NCI-H2029 treated with DMSO at 0.1 percent for 48 hours (cell line): Measurements from ENCODE around the gene MAPK8IP3.

Experiments used
- DNase-seq: peaks from one replicate; lab custom pipeline; 2025; lab: John Stamatoyannopoulos, UW

Gene MAPK8IP3

DNA sequence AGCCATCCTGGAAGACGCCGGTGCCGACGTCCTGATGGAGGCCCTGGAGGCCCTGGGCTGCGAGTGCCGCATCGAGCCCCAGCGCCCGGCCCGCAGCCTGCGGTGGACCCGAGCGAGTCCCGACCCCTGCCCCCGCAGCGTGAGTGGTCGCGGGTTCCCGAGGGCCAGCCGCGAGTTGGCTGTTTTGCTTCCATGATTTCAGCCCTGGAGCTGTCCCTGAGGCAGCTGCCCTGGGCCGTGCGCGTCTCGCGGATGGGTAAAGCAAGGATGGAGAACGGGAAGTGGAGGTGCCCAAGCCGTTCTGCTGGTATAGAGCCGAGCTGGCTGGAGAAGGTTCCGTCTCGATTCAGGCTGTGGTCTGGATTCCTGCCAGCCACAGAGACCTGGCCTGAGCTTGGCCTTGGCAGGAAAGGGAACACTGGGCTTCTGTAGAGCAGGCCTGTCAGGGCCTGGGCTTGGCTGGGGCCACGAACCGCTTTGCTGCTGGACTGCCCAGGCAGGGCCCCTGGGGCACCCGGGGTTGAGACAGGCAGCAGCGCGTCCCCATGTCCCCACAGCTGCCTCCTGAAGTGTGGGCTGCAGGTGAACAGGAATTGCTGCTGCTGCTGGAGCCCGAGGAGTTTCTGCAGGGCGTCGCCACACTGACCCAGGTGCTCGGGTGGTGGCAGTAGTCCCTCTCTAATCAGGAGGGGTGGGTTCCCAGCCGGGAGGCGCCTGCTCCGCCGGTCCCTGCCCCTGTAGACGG, 67.9 kb downstream of the MAPK8IP3 start:
- no peak for DNase-seq

GRCh38 chr16:1774448-1774780, 68.4 kb downstream of the MAPK8IP3 start:
- DNase-seq, result no peak

DNA sequence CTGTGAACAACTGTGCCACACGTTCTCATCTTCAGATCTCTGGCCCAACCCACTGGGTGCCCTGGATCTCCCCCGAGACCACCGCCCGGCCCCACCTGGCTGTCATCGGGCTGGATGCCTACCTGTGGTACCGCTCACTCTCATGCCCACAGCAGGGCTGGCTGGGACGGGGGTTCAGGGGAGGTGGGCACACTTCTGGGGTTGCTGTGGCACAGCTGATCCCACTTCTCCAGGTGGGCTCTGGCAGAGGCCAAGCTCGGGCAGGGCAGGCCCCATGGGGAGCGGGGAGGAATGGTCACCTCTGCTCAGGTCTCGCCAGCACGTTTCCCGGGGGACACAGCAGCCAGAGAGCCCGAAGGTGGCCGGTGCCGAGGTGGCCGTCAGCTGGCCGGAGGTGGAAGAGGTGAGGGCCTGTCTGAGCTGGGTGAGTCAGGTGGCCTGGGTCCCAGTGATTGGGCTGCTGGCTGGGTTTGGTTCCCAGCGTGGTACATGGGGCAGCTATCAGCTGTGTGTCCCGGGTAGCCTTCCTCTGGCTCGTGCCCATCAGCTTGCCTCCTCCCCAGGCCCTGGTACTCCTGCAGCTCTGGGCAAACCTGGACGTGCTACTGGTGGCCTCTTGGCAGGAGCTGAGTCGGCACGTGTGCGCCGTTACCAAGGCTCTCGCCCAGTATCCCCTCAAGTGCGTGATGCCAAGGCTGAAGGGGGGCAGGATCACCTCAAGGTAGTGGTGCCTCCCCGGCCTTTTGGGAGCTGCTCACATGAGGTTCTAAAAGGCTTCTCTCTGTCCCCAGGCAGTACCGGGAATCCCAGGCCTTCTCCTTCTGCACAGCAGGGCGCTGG, 69.2 kb downstream of the MAPK8IP3 start:
- no peak for DNase-seq

- no peak for DNase-seq
Observed at GRCh38 chr16:1775846-1776671, 70.1 kb downstream of the MAPK8IP3 start.

DNA sequence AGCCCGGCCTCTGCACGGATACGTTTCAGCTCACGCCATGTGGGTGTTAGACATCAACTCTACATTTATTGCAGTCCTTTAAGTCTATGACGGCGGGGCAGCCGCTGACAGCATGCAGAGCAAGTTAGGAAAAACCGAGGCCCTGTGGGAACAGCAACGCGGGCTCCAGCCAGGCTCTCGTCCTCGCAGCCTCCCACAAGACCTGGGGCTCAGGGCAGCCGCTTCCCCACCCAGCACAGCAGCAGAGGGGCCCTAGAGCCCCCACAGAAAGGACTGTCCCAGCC, 70.6 kb downstream of the MAPK8IP3 start:
- no peak for DNase-seq

DNA sequence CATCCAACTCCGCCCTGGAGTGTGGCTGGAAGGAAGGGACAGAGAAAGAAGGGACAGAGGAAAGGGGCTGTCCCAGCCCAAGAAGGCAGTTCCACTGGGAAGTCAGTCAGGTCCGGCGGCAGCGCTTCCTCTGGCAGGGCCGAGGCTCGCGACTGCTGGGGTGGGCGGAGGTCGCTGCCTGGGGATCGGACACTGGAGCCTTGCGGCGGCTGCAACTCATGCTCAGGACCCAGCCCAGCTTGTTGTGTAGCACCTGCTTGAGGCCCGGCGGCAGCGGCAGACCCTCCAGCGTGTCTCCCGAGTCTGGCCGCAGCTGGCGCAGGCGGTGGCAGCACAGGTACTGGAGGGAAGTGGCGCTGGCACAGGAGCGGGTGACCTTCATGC, 71.0 kb downstream of the MAPK8IP3 start:
- no peak for DNase-seq

DNA sequence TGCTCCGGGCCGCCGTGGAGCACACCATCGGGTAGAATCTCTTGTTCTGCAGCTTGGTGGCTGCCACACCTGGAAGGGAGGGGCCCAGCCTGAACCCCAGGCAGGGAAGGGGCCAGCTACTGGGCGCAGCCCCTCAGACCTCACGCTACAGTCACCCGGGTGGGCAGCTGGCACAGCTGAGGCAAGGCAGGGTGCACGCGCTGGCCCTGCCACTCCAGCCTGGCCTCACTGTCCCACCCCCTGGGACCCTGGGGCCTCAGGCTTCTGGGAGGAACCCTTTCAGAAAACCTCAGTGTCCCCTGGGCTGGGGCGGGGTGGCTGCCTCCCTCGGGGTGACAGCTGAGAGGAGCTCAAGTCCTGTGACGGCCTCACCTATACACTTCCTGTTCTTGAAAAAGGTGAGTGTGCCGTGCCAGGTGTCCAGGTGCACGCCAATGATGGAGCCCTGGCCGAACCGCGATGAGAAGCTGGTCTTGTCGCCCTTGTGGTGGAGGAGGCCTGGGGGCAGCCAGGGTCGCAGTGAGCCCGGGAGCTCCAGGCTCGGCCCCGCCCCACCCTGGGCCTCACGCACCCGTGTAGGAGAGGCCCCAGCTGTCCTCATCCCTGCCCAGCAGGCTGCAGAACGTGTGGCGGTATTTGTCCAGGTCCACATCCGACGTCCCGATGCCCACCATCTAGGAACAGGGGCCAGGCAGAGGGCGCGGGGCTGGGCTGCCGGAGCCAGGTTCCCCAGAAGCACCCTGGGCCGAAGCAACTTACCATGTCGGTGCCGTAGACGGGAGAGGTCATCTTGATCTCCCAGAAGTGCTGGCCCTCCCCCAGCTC, 71.6 kb downstream of the MAPK8IP3 start:
- no peak for DNase-seq

GRCh38 chr16:1778200-1779179, 72.5 kb downstream of the MAPK8IP3 start:
- no peak for DNase-seq

GRCh38 chr16:1779234-1779701, 73.3 kb downstream of the MAPK8IP3 start:
- no peak for DNase-seq

GRCh38 chr16:1779741-1780676, 74.0 kb downstream of the MAPK8IP3 start:
- DNase-seq, result no peak

GRCh38 chr16:1780677-1781072, 74.7 kb downstream of the MAPK8IP3 start:
- DNase-seq, result no peak

GRCh38 chr16:1781254-1781653, 75.3 kb downstream of the MAPK8IP3 start:
- DNase-seq, result no peak

DNA sequence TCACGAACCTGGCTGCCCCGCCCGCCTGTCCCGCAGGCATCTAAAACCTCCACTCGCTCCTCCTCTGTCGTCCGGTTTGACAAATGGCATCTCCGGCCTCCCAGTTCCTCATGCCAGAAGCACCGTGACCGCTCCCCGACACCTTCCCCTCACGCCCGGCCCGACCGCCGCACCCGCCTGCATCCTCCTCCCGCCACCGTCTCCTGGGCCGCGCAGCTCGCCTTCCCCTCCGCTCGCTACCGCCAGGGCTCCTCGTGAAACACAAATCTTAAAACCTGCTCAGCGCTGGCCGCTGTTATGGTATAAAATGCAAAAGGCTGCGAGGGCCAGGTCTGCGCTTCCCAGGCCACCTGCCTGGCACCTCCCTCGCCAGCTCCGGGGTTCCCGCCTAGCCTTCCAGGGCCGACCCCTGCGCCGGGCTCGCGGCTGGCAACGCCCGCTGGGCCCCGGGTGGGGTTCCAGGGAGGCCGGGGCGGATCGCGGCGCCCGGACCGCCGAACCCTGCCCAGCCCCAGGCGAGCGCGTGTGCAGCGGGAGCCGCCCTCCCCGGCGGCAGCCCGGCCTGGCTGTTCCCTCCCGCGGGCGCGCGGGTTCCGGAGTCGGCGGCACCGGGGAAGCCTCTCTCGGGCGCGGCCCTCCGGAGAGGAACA, 75.9 kb downstream of the MAPK8IP3 start:
- no peak for DNase-seq

- DNase-seq, result peak; percentile 96
Observed at GRCh38 chr16:1782408-1783264, 76.6 kb downstream of the MAPK8IP3 start, which contains the start of the genes NUBP2 and SPSB3. NUBP2 (plus strand) TSS chr16:1782960; CDS start chr16:1783021, 61 bp downstream. SPSB3 (minus strand) TSS chr16:1782571; CDS start chr16:1781483, 1,088 bp downstream.

DNA sequence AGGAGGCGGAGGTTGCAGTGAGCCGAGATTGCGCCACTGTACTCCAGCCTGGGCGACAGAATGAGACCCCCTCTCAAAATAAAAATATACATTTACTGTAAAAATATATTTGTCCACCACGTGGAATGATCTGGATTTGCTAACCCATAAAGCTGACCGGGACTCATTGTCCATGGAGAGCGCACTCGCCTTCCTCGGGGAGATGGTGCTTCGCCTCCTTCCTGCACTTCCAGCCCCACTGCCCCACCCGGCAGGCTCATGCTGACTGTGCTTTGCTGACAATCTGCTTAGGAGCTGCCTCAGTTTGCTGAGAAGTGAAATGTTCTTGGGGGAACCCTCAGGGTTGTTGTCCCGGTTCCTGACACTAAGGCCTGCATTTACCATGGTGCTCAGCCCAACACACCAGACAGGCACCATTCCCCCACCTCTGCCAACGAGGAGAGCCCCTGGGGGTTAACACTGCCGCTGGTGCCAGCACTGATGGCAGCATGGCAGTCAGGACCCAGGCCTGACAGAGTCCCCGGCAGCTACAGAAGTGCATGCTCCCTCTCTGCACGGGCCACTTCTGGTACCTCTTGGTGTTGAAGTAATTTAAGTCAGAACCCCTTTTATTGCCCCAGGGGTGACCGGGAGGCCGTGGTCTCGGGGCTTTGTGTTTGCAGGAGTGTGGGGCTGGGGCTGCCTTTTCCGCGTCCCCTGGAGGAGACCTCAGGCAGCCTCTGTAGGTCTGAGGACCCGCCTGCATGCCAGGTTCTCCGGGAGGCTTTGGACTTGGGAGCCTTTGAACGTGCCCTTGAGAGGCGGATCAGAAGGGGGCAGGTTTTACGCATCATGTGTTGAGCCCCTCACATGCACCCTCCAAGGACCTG, 79.2 kb downstream of the MAPK8IP3 start:
- DNase-seq, result no peak

DNA sequence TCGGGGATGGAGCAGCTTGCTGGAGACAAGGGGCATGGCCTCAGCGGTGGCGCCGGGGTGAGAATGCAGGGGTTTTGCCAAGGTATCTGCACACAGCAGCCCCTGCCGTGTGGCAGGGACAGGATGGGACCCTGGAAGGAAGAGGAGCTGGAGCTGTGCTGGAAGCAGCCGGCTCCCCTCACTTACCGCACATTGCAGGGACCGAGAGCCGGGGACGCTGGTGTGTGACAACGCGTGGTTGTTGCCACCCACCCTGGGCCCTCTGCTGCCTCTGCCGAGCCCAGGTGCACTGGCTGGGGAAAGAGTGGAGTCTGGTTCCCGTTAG, 79.8 kb downstream of the MAPK8IP3 start:
- DNase-seq, result no peak
